Cardiac fibroblast (primary cell): ENCODE data around the gene S100PBP.

ENCODE experiments used
- DNase-seq, 2 donors: peaks; one replicate each; pipeline versions ENCODE4 v3.0.0 to v3.0.0-alpha.2; 2010; ENCODE audit warnings: low read depth in 2 of 2
- H3K4me3 ChIP-seq, 2 donors: replicated peaks in 1 of 2; 1 replicate in 1 of 2; 2 replicates in 1 of 2; pipeline ENCODE4 v1.5.1; 2011; ENCODE audit warnings: low read depth in 2 of 2, low read length in 2 of 2, mild to moderate bottlenecking in 2 of 2, moderate library complexity in 1 of 2
- CTCF ChIP-seq: IDR thresholded peaks from one replicate; pipeline ENCODE4 v1.5.1; 2011; ENCODE audit warnings: low read depth, mild to moderate bottlenecking, low read length, inconsistent platforms

The S100PBP gene

DNA sequence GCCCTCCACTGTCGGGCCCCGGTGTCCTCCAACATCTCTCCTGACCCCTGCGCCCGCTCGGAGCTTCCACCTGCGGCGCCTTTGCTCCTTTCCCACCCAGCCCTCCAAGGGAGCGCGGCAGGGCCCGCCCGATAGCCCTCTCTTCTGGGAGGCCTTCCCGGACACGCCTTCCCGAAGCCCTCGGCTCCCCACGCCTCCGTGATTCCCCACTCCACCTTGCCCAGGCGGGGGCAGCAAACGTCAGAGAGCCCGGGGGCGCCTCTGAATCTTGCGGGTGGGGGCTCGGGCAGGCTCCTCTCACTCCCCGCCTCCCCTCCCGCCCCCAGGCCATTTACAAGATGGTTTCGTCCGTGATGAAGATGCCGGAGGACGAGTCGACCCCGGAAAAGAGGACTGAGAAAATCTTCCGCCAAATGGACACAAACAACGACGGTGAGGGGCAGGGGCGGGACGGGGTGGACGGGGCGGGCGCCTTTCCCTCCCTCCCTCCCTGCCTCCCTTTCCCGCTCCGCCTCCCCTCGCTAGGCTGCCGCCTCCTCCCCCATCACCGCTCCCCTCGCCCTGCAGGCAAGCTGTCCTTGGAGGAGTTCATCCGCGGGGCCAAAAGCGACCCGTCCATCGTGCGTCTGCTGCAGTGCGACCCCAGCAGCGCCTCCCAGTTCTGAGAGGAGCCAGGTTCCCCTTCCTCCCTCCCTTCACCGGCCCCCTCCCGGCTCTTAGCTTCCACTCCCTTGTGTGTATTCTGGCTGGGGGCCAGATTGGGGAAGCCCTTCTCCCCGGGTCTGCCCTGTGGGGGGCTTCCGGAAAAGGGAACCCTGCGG is 76.0 kb downstream of the S100PBP start:
- no peak for TF ChIP-seq CTCF
- H3K4me3 ChIP-seq = peak overlapping the region; percentile 47 to 50

DNA sequence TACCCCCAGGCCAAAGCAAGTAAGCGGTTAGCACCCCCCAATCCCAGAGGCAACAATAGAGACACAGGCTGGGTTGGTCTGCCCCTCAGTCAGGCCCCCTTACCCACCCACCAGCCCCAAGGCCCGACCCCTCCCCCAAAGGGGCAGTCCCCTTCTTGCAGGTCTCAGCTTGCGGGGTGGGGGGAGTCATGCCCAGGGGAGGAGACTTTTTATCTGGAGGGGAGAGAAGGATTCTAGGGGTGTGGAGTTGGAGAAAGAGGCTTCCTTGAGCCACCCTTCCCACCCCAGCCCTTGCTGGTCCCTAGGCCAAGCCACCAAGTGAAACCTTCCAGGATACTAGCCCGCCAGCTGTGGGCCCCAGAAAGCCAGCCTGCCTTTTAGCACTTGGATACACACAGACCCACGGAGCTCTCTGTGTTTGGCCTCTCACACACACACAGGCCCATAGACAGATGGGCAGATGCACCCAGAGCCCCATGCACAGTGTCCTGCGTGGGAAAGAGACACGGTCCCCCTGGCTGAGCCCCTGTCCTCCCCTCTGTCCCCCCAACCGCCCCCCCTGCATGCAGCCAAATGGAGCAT is 76.7 kb downstream of the S100PBP start:
- DNase-seq = no peak
- H3K4me3 ChIP-seq = no peak overlapping the region
- no peak for TF ChIP-seq CTCF

More for the DNA sequence above, 76.0 kb downstream of the S100PBP start:
- DNase-seq = peak in 1 of 2 donors; percentile 27

DNA sequence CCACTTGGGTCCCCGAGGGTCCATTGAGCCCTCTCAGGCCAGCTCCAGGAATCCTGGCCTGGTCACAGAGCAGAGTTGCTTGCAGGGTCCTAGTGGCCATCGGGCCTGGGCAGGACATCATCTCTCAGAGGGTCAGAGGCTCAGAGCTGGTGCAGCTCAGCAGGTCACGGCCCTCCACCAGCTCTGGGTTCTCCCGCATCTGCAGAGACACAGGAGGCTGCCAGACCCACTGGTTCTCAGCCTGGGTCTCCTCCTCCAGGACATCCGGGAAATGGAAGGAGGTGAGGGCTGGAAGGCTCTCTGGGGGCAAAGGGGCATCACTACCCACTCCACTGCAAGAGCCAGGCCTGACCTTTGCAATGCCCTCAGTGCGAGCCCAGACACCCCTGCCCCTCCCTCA is 77.2 kb downstream of the S100PBP start:
- no peak for TF ChIP-seq CTCF
- DNase-seq = no peak
- no peak overlapping the region for H3K4me3 ChIP-seq

GRCh38 chr1:32895325-32896215 is 78.1 kb downstream of the S100PBP start:
- H3K4me3 ChIP-seq = no peak overlapping the region
- no peak for TF ChIP-seq CTCF
- no peak for DNase-seq

DNA sequence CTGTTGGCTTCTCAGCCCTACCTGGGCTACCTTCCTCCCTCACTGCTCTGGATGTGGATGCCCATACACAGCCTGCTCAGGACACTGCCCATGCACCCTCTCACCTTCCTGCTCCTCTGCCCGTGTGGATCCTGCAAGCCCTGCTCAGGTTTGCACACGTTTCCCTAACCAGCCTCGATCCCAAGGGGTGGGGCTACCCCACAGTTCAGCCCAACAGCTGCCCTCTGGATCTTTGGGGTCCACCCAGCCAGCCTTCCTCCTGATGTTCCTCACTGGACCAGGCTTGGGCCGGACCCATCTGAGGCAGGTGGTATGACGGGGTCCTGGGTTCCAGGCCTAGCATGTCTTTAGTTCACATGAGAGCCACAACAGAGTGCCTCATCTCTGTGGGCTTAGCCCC is 79.0 kb downstream of the S100PBP start:
- DNase-seq = no peak
- H3K4me3 ChIP-seq = no peak overlapping the region
- no peak for TF ChIP-seq CTCF

GRCh38 chr1:32897082-32898049 is 79.9 kb downstream of the S100PBP start:
- DNase-seq = no peak
- no peak overlapping the region for H3K4me3 ChIP-seq
- no peak for TF ChIP-seq CTCF
